ENCODE measurements around the gene BRD3OS. TPM values are rescaled to one million over a fixed set of nuclear protein-coding genes. Genes with fewer than 3 reads are reported as not detected.

Gene BRD3OS
- total RNA-seq, 1 experiment from 2014 or later: 13.5 TPM

DNA sequence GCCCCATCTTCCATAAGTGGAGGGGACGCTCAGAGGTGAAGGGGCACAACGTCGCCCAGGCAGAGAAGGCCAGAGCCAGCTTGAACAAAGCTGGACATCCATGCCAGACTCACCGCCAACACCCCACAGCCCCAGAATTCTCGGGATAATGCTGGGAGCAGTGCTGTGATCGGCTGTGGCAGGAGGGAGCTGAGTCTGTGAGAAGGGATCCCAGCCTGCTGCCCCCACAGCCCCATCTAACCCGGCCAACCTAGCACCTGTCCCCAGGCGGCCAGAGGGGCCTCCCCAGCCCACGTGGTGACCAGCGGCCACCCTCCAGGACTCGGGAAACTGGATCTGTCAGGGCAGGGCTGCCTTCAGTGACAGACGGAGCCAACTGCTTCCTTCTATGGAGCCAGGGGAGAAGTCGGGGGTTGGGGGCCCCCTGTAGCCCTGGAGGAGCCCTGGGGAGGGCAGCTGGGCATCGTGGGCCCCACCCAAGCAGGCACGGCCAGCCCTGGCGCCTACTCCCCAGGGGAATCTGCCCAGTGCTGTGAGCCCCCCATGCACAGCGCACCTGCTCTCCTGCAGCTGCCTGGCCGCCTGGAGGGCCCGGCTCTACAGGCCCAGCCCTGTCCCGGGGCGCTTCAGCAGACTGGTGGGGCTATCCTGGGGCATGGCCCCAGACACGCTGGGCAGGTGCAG, 36.5 kb downstream of the BRD3OS start:
- no peak for DNase-seq (ENCODE audit: low spot score)
- intact Hi-C loops (cut with micrococcal nuclease; ENCODE audit: unreplicated experiment): loop anchor here (10.0 kb wide), 1 partner anchor 937 kb away; the partner anchor contains the start of gene RALGDS
- H3K4me3 ChIP-seq (ENCODE audit: low read depth, low read length, poor library complexity, severe bottlenecking): no peak overlapping the region
- no peak overlapping the region for H3K27ac ChIP-seq (ENCODE audit: low read depth, low read length, poor library complexity, severe bottlenecking)
- H3K36me3 ChIP-seq (ENCODE audit: insufficient read depth, low read length, poor library complexity, severe bottlenecking): no peaks in the 10 kb centered on the region
- TF ChIP-seq, protein P1, sequence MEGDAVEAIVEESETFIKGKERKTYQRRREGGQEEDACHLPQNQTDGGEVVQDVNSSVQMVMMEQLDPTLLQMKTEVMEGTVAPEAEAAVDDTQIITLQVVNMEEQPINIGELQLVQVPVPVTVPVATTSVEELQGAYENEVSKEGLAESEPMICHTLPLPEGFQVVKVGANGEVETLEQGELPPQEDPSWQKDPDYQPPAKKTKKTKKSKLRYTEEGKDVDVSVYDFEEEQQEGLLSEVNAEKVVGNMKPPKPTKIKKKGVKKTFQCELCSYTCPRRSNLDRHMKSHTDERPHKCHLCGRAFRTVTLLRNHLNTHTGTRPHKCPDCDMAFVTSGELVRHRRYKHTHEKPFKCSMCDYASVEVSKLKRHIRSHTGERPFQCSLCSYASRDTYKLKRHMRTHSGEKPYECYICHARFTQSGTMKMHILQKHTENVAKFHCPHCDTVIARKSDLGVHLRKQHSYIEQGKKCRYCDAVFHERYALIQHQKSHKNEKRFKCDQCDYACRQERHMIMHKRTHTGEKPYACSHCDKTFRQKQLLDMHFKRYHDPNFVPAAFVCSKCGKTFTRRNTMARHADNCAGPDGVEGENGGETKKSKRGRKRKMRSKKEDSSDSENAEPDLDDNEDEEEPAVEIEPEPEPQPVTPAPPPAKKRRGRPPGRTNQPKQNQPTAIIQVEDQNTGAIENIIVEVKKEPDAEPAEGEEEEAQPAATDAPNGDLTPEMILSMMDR (conservative IDR thresholded peaks at IDR 0.05; ENCODE audit: low read depth, low read length): no peak
- TF ChIP-seq EZH2 (IDR thresholded peaks at IDR 0.05; ENCODE audit: borderline replicate concordance, low read depth, low read length, poor library complexity, severe bottlenecking): no peak
- CTCF ChIA-PET: no interaction called here
- no peaks in the 10 kb centered on the region for H3K27me3 ChIP-seq (replicated peaks; ENCODE audit: insufficient read depth, low read depth, low read length, poor library complexity)
- BruUV-seq (replicated peaks): no TSS peak
- no peaks in the 10 kb centered on the region for H3K4me1 ChIP-seq (ENCODE audit: insufficient read depth, low read length, poor library complexity, severe bottlenecking)
- no peaks in the 10 kb centered on the region for H3K9me3 ChIP-seq (ENCODE audit: low read depth, low read length, poor library complexity, severe bottlenecking)
- POLR2A ChIA-PET (ENCODE audit: low non-redundant PET): no interaction called here

DNA sequence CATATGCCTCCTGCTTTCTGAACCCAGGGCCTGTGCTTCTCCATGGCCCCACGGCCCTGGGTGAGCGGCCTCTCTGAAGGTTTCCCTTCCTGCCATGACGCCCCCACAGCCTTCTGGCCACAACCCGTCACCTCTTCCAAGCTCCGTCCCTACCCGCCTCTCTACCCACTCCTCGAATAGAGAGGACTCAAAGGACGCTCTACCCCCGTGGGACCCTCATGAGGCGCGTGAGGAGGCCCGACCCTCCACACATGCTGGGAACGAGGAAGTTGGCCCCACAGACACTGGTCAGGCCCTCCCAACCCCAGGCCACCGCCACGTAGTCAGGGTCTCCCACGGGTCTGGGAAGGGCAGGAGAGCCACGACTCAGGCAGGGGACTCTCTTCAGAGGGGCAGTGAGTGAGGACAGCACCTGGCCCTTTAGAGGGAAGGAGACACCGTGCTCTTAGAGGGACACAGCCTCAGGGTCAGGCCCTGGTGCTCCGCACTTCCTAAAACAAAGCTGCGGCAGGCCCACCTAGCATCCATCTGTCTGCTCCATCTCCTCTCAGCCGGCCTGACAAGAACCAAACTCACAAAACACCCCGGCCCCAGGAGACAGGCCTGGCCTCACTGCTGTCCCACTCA, 37.3 kb downstream of the BRD3OS start:
- Histone ChIP-seq H3K36me3 (ENCODE audit: insufficient read depth, low read length, poor library complexity, severe bottlenecking) (no peaks in the 10 kb centered on the region), H3K4me1 (ENCODE audit: insufficient read depth, low read length, poor library complexity, severe bottlenecking) (no peaks in the 10 kb centered on the region), H3K27ac (ENCODE audit: low read depth, low read length, poor library complexity, severe bottlenecking) (no peak overlapping the region), H3K9me3 (ENCODE audit: low read depth, low read length, poor library complexity, severe bottlenecking) (no peaks in the 10 kb centered on the region), H3K4me3 (ENCODE audit: low read depth, low read length, poor library complexity, severe bottlenecking) (no peak overlapping the region), H3K27me3 (replicated peaks; ENCODE audit: insufficient read depth, low read depth, low read length, poor library complexity) (no peaks in the 10 kb centered on the region)
- DNase-seq (ENCODE audit: low spot score): no peak
- TF ChIP-seq, protein P1 (conservative IDR thresholded peaks at IDR 0.05; ENCODE audit: low read depth, low read length): no peak
- no peak for TF ChIP-seq EZH2 (IDR thresholded peaks at IDR 0.05; ENCODE audit: borderline replicate concordance, low read depth, low read length, poor library complexity, severe bottlenecking)
- ChIA-PET POLR2A (ENCODE audit: low non-redundant PET) (no interaction called here), CTCF (no interaction called here)
- intact Hi-C loops (cut with micrococcal nuclease; ENCODE audit: unreplicated experiment): loop anchor here (10.0 kb wide), 1 partner anchor 938 kb away; the partner anchor contains the start of gene RALGDS
- BruUV-seq (replicated peaks): no TSS peak

DNA sequence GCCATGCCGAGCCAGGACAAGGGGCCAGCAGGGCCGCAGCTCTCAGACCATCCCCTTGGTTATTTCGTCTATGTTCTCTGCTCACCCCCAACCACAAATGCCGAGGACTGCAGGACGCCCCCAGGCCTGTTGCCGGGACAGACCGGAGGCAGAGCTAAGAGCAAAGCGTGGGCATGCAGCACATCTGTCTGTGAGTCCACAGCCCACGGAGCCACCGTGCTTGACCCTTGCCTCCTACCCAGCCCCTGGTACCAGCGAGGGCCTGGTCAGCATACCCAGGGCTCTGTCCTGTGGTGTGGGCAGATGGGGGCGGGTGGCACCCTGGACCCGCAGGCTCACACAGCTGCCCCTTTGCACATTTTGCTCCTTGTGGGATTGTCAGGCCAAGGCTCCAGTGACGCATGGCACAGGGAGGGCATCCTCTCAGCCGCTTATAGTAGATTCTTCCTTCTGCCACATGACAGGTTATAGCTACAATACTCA, 37.8 kb downstream of the BRD3OS start:
- Histone ChIP-seq H3K36me3 (ENCODE audit: insufficient read depth, low read length, poor library complexity, severe bottlenecking) (no peaks in the 10 kb centered on the region), H3K4me1 (ENCODE audit: insufficient read depth, low read length, poor library complexity, severe bottlenecking) (no peaks in the 10 kb centered on the region), H3K27me3 (replicated peaks; ENCODE audit: insufficient read depth, low read depth, low read length, poor library complexity) (no peaks in the 10 kb centered on the region), H3K9me3 (ENCODE audit: low read depth, low read length, poor library complexity, severe bottlenecking) (no peaks in the 10 kb centered on the region), H3K27ac (ENCODE audit: low read depth, low read length, poor library complexity, severe bottlenecking) (no peak overlapping the region), H3K4me3 (ENCODE audit: low read depth, low read length, poor library complexity, severe bottlenecking) (no peak overlapping the region)
- DNase-seq (ENCODE audit: low spot score): no peak
- intact Hi-C loops (cut with micrococcal nuclease; ENCODE audit: unreplicated experiment): loop anchor here (10.0 kb wide), 1 partner anchor 938 kb away; the partner anchor contains the start of gene RALGDS
- ChIA-PET CTCF (no interaction called here), POLR2A (ENCODE audit: low non-redundant PET) (no interaction called here)
- no TSS peak for BruUV-seq (replicated peaks)
- TF ChIP-seq EZH2 (IDR thresholded peaks at IDR 0.05; ENCODE audit: borderline replicate concordance, low read depth, low read length, poor library complexity, severe bottlenecking): no peak
